NCI-H226 (cell line): ENCODE measurements around the gene SH3TC1.

Experiments
- DNase-seq: peaks from one replicate; pipeline ENCODE4 v3.0.0-alpha.2; 2015

SH3TC1 gene

GRCh38 chr4:8217871-8218270 lies 18.8 kb downstream of the SH3TC1 start:
- DNase-seq = no peak

GRCh38 chr4:8218371-8219031 lies 19.4 kb downstream of the SH3TC1 start:
- DNase-seq = no peak

GRCh38 chr4:8219236-8219635 lies 20.1 kb downstream of the SH3TC1 start:
- DNase-seq = no peak

- DNase-seq = no peak
These were observed 21.8 kb downstream of the SH3TC1 start for GRCh38 chr4:8220661-8221450.

- no peak for DNase-seq
These were observed 22.4 kb downstream of the SH3TC1 start for GRCh38 chr4:8221476-8221875.

- DNase-seq = no peak
These were observed 22.9 kb downstream of the SH3TC1 start for GRCh38 chr4:8221985-8222384.

- DNase-seq = no peak
These were observed 23.7 kb downstream of the SH3TC1 start for GRCh38 chr4:8222609-8223388.

GRCh38 chr4:8224267-8224974 lies 25.3 kb downstream of the SH3TC1 start:
- no peak for DNase-seq

GRCh38 chr4:8224975-8225625 lies 26.0 kb downstream of the SH3TC1 start:
- no peak for DNase-seq

GRCh38 chr4:8225706-8226443 lies 26.8 kb downstream of the SH3TC1 start:
- DNase-seq = no peak

GRCh38 chr4:8227201-8227770 lies 28.2 kb downstream of the SH3TC1 start:
- DNase-seq = no peak

GRCh38 chr4:8227771-8228318 lies 28.8 kb downstream of the SH3TC1 start:
- DNase-seq = no peak

- peak; percentile 68 for DNase-seq
These were observed 29.5 kb downstream of the SH3TC1 start for GRCh38 chr4:8228319-8229250.

- no peak for DNase-seq
These were observed 30.4 kb downstream of the SH3TC1 start for GRCh38 chr4:8229331-8229975.

GRCh38 chr4:8230033-8230432 lies 30.9 kb downstream of the SH3TC1 start:
- no peak for DNase-seq

GRCh38 chr4:8230891-8231290 lies 31.8 kb downstream of the SH3TC1 start:
- DNase-seq = no peak

GRCh38 chr4:8231551-8232049 lies 32.5 kb downstream of the SH3TC1 start:
- DNase-seq = no peak

GRCh38 chr4:8232748-8233147 lies 33.7 kb downstream of the SH3TC1 start:
- no peak for DNase-seq
